Heart right ventricle (tissue), 16 donors: ENCODE results near the gene CTSK. TPM values are rescaled to one million over a fixed set of nuclear protein-coding genes. Genes with fewer than 3 reads are reported as not detected.
"Not testable (repeated sequence)": the region's sequence is repeated elsewhere in the genome, so short reads cannot be mapped to it uniquely, and the experiment has no call there.

Experiments used
- ATAC-seq, 8 donors: fragments of 200-7000 bp; cut with Tn5 transposase; one replicate each; pipeline ENCODE4 v1.9.1; 2020; ENCODE audit warnings: mild to moderate bottlenecking in 8 of 8, moderate library complexity in 8 of 8, moderate number of reproducible peaks in 1 of 8
- DNase-seq, 2 donors: peaks; one replicate each; pipeline ENCODE4 v3.0.0-alpha.2; 2020
- H3K27ac ChIP-seq, 10 donors: fragments of 200-600 bp; sonication (generic) in 2 of 10; one replicate each; pipeline versions ENCODE4 v1.5.0 to v1.8.0; 2020 to 2022; ENCODE audit warnings: mild to moderate bottlenecking in 3 of 10
- H3K27me3 ChIP-seq, 7 donors: fragments of 200-600 bp; one replicate each; pipeline ENCODE4 v1.8.0; 2021 to 2022; ENCODE audit warnings: mild to moderate bottlenecking in 2 of 7
- H3K36me3 ChIP-seq, 9 donors: fragments of 200-600 bp; sonication (generic) in 1 of 9; one replicate each; pipeline versions ENCODE4 v1.5.0 to v1.8.0; 2020 to 2022; ENCODE audit warnings: mild to moderate bottlenecking in 2 of 9
- H3K4me1 ChIP-seq, 9 donors: fragments of 200-600 bp; sonication (generic) in 1 of 9; one replicate each; pipeline versions ENCODE4 v1.5.0 to v1.8.0; 2020 to 2022; ENCODE audit warnings: mild to moderate bottlenecking in 4 of 9
- H3K4me3 ChIP-seq, 10 donors: fragments of 200-600 bp; sonication (generic) in 2 of 10; one replicate each; pipeline versions ENCODE4 v1.5.0 to v1.8.0; 2020 to 2022; ENCODE audit warnings: mild to moderate bottlenecking in 7 of 10, moderate library complexity in 2 of 10
- H3K9me3 ChIP-seq, 11 donors: fragments of 200-600 bp in 10 of 11; sonication (generic) in 2 of 11; one replicate each; pipeline versions ENCODE4 v1.5.0 to v1.8.0; 2013 to 2022; ENCODE audit warnings: mild to moderate bottlenecking in 2 of 11, control low read depth in 1 of 11, moderate library complexity in 1 of 11
- WGBS, 2 donors: extraction: QIAGEN DNeasy Blood & Tissue Kit; methylation state at CpG; one replicate each; pipeline ENCODE4 v1.1.7; 2013; ENCODE audit warnings: inconsistent platforms in 1 of 2; 5-methylcytosine and 5-hydroxymethylcytosine counted together
- intact Hi-C, 10 donors: fragments of 100-400 bp; cut with DNase I; formaldehyde crosslinking; loops; one replicate each; pipeline versions ENCODE4 v1.11.1 to v1.14.2; 2022
- polyA plus RNA-seq, 2 donors: library from polyadenylated mRNA; stranded (reverse); fragments of 200-250 nt; gene quantifications; one replicate each; pipeline ENCODE4 v1.2.3, GENCODE V29; 2013
- total RNA-seq, 10 donors: library from RNA; stranded (reverse); fragmentation: NEBNext Ultra II Directional in 3 of 10; extraction: Animal tissue kit (Norgen Biotek cat#: 25700) in 3 of 10; gene quantifications; one replicate each; pipeline versions ENCODE4 v1.2.1 to v1.2.4, GENCODE V29; 2021 to 2023
- TF ChIP-seq, protein P1 (sequence below), 9 donors: fragments of 200-600 bp; sonication (generic) in 2 of 9; IDR thresholded peaks; one replicate each; pipeline versions ENCODE4 v1.5.0 to v1.8.0; 2021 to 2022; ENCODE audit warnings: antibody characterized with exemption in 9 of 9, mild to moderate bottlenecking in 5 of 9, moderate library complexity in 1 of 9
- donor health status: Arrhythmogenic right ventricular cardiomyopathy.
- donor health status: ischemic (EF 13 %, LVEDD 7.1; RV severe dilation, severe dysfunction).
- donor health status: healthy with polysubstance abuse.
- donor health status: DM: no; HTN: yes; CAD: no.
- donor health status: DM: no; HTN: no; CAD: no.
- donor health status: ischemic (EF 25% LVEDD 6.9; RV normal size, moderate dysfunction).
- donor health status: ischemic (EF 25% LVEDD 5.7; RV mildly dilated, moderate dysfunction).
- donor health status: healthy.
- donor health status: DM: yes; HTN: yes; CAD: no.
- donor health status: Ischemic cardiomyopathy.
- donor health status: ischemic (EF 35%, LVEDD 5.7; RV mildly dilated, moderate dysfunction).
- donor health status: nonischemic (EF 11% LVEDD 7.7; RV severe dilation, severe dysfunction).
- donor health status: DM: yes; HTN: yes; CAD: no.
- donor health status: PGD.
- donor health status: ischemic (EF 29% LVEDD 5.4; RV normal size, mild dysfunction).
- donor health status: nonischemic (EF 23%, LVEDD 6.1; RV moderate dilation, normal function).

CTSK gene
- total and polyA plus RNA-seq, 12 donors, result 2.1 to 10.1 (median 6.3) TPM

DNA sequence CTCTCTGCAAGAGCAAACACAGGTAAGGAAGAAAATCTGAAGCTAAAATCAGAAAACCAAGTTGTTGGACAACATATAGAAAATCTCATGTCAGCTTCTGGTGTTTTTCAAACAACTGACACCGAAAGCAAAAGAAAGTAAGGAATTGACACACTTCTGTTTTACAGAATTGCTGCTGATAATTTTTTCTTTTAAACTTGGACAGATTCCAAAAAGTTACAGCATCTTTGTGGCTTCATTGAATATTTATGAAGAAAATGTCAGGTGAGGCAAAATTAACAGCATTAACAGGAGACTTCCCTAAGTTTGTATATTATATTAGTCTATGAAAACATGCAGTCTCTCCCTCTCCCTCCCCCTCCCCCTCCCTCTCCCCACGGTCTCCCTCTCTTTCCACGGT, 27.6 kb downstream of the CTSK start:
- Histone ChIP-seq H3K36me3 (no peaks in the 10 kb centered on the region), H3K4me1 (peaks cover 0 to 18% (median 0%) of the 10 kb centered on the region in 9 donors), H3K4me3 (no peak overlapping the region), H3K27ac (no peak overlapping the region), H3K27me3 (no peaks in the 10 kb centered on the region), H3K9me3 (no peaks in the 10 kb centered on the region)
- intact Hi-C loops, result no loop called here
- ATAC-seq (no peak), DNase-seq (no peak)
- WGBS, 2 donors, result 84 to 87% methylated on average over 3 of the region's 3 CpGs
- TF ChIP-seq, protein P1, sequence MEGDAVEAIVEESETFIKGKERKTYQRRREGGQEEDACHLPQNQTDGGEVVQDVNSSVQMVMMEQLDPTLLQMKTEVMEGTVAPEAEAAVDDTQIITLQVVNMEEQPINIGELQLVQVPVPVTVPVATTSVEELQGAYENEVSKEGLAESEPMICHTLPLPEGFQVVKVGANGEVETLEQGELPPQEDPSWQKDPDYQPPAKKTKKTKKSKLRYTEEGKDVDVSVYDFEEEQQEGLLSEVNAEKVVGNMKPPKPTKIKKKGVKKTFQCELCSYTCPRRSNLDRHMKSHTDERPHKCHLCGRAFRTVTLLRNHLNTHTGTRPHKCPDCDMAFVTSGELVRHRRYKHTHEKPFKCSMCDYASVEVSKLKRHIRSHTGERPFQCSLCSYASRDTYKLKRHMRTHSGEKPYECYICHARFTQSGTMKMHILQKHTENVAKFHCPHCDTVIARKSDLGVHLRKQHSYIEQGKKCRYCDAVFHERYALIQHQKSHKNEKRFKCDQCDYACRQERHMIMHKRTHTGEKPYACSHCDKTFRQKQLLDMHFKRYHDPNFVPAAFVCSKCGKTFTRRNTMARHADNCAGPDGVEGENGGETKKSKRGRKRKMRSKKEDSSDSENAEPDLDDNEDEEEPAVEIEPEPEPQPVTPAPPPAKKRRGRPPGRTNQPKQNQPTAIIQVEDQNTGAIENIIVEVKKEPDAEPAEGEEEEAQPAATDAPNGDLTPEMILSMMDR (IDR thresholded peaks at IDR 0.05), result no peak

DNA sequence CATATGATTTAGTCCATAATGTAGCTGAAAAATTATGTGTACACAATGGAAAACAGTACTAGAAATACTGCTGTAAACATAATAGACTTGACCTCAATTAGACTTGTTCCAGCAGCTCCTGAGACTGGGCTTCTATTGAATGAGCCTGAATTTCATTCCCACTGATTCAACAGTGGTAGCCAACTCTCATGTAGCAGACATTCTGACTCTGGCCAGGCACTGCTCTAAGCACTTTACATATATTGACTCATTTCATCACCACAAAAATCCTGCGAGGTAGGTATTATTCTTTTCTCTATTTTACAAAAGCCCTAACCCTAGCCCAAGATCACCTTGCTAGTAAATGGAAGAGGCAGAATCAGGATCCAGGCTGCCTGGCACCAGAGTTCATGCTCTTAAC, 29.7 kb downstream of the CTSK start:
- WGBS, 2 donors, result 94 to 95% methylated on average over 1 of the region's 1 CpG
- Histone ChIP-seq H3K9me3 (no peaks in the 10 kb centered on the region), H3K4me1 (peaks cover 0 to 22% (median 0%) of the 10 kb centered on the region in 9 donors), H3K36me3 (no peaks in the 10 kb centered on the region), H3K27ac (no peak overlapping the region), H3K27me3 (no peaks in the 10 kb centered on the region), H3K4me3 (no peak overlapping the region)
- DNase-seq (no peak), ATAC-seq (no peak)
- TF ChIP-seq, protein P1 (IDR thresholded peaks at IDR 0.05), result no peak
- intact Hi-C loops, result no loop called here

DNA sequence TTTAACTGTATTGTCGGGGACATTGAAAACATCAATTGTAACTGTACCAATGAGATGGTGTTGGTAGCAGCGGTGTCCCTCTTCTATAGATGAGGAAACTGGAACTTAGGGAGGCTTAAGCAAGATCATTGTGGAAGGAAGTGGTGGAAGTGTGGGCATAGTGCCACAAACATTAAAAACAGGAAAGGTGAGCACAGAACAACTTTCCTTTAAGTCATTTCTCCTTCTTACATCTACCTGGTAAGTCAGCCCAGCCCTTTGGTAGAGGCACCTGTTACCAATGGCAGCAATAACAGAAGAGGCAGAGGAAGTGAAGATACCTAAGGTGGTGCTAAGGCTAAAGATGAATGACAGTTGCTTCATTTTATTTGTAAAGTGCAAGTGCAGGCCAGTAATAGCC, 30.5 kb downstream of the CTSK start:
- H3K27me3 ChIP-seq, result no peaks in the 10 kb centered on the region
- intact Hi-C loops, result no loop called here
- peak overlapping the region in 1 of 10 donors; percentile 10 for H3K27ac ChIP-seq
- TF ChIP-seq, protein P1 (IDR thresholded peaks at IDR 0.05), result no peak
- DNase-seq, result no peak
- peaks cover 0 to 22% (median 0%) of the 10 kb centered on the region in 9 donors for H3K4me1 ChIP-seq
- peak in 1 of 8 donors; percentile 22 for ATAC-seq
- no peak overlapping the region for H3K4me3 ChIP-seq
- WGBS, 2 donors, result 83 to 88% methylated on average over 2 of the region's 2 CpGs
- H3K9me3 ChIP-seq, result no peaks in the 10 kb centered on the region
- H3K36me3 ChIP-seq, result no peaks in the 10 kb centered on the region

DNA sequence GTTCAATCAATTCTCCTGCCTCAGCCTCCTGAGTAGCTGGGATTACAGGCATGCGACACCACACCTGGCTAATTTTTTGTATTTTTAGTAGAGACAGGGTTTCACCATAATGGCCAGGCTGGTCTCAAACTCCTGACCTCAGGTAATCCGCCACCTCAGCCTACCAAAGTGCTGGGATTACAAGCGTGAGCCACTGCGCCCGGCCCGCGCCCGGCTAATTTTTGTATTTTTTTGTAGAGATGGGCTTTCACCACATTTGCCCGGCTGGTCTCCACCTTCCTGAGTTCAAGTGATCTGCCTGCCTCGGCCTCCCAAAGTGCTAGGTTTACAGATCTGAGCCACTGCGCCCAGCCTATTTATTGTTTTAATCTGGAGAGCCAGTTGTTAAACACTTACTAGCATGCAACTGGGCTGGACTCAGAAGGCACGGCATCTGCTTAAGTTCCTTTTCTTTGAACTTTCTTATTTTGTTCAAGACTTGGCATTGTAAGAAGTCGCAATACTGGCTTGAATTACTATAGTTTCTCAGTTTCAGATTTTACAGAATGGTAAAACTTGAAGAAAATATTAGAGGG, 32.0 kb downstream of the CTSK start:
- Histone ChIP-seq H3K4me1 (peaks cover 0 to 28% (median 0%) of the 10 kb centered on the region in 9 donors), H3K27ac (peak overlapping the region in 1 of 10 donors; percentile 24)
- H3K4me3 ChIP-seq, ATAC-seq, intact Hi-C loops, H3K36me3 ChIP-seq, DNase-seq, H3K27me3 ChIP-seq, H3K9me3 ChIP-seq: not testable (repeated sequence)
- 94 to 95% methylated on average over 13 of the region's 13 CpGs for WGBS, 2 donors

DNA sequence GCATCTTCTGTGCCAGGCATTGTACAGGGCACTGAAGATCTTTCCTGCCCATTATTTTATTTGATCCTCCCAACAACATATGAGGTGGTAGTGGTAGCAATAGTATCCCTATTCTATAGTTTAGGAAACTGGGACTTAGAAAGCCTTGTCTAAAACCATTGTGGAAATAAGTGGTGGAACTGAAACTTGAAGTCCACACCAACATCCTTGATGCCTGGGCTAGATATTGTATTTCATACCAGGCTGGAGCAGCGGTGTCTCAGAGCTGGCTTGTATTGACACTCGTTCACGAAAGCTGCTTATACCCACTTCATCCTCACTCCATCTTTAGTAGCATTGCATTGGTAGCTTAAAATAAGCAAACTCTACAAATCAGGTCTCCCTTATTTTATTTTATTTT, 32.8 kb downstream of the CTSK start:
- TF ChIP-seq, protein P1 (IDR thresholded peaks at IDR 0.05), result no peak
- no peaks in the 10 kb centered on the region for H3K27me3 ChIP-seq
- WGBS, 2 donors, result 90 to 95% methylated on average over 3 of the region's 3 CpGs
- intact Hi-C loops, result no loop called here
- no peaks in the 10 kb centered on the region for H3K36me3 ChIP-seq
- H3K4me3 ChIP-seq, result no peak overlapping the region
- H3K9me3 ChIP-seq, result no peaks in the 10 kb centered on the region
- DNase-seq (no peak), ATAC-seq (no peak)
- no peak overlapping the region for H3K27ac ChIP-seq
- peaks cover 0 to 35% (median 0%) of the 10 kb centered on the region in 9 donors for H3K4me1 ChIP-seq
